GM19324 (cell line): ENCODE measurements around the gene SCD5.

ENCODE experiments used
- ATAC-seq: cut with Tn5 transposase; IDR thresholded peaks from one replicate; pipeline ENCODE4 v1.9.1; 2021; ENCODE audit warnings: mild to moderate bottlenecking, moderate library complexity; ENCODE audit not compliant: unreplicated experiment, low FRiP score

Gene SCD5

DNA sequence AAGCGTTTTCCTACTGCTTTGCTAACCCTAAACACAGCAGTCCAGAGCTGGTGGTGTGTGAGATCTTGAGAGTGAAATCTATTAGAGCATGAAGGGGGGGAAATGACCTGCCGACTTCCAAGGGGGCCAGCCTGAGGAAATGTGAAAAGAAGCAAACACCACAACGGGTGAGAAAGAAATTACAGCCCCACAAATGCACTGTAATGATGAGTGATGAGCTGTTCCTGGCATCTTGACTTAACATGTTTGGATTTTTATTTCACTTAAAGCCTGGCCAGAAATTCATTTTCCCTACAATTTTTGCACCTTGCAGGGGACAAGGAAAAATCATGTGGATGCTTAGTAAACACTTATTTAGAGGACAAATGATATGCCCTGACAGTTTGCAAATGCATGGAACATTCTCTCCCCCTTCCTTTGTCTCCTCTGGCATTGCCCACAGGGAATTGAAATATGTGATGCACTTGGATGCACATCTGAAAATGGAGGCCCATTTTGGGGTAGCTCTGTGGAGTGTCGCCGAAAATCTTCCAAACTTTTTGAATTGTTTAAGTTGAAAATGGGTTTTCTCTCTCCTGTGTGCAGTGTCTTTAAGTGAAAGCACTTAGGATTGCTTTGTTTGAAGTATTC lies 152.5 kb downstream of the SCD5 start:
- ATAC-seq: no peak

DNA sequence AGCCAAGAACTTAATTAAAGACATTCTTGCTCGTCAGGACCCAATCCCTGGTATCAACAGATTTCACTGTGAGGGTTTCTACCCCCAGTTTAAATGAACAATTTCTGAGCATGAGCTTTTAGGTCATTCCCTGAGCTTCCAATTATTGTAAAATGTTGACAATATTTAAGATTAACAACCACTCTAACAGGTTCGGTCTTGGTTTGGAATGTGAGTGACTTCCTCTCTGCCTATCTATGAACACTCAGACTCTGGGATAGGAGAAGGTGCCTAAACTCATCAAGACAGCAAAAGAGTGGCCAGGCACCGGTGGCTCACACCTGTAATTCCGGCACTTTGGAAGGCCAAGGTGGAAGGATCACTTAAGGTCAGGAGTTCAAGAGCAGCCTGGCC lies 153.9 kb downstream of the SCD5 start:
- no peak for ATAC-seq

DNA sequence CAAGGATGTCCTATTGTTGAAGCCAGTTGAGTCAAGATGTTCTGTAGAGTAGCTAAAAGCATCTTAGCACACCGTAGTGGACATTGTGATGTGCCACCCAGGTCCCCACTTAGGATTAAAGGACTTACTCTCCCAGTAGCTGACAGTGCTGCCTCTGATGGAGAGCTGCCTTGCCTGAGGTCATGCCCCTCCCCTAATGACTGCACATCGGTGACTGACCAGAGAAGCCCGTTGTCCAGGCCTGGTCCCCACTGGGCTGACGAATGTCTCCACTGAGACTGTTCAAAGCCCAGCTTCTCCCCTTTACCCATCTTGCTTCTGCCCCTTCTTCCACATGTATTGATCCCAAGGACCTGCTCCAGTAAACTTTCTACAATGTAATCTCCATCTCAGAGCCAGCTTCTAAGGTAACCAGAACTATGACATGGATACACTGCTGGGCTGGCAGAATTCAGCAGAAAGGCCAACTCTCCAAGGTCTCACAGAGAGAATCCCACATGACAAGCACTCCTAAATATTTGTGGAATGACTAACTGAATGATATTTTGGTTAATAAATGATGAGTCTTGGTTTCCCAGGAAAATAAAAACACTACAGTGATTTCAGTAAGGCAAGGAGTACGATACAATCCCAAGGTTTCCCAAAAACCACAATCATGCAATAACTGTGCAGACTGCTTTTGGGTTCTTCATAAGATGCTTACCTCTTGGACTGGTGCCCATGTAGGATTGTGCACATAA lies 154.4 kb downstream of the SCD5 start:
- no peak for ATAC-seq

DNA sequence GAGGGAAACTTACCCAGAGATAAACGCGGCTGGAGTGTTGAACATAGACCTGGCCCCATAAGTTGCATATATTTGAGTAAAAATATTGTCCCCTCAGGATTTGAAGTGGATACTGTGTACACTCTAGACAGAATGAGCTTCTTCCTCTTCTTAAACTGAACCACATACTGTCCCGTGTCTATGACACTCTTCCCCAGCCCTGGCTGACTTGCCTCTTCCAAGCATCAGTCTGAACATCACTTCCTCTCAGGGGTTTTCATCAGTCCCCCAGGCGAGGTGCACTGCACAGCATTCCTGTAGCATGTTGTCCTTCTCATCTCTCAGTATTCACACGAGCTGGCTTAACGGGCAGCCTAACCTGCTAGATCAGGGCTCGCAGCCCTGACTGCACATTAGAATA lies 156.3 kb downstream of the SCD5 start:
- ATAC-seq: no peak

DNA sequence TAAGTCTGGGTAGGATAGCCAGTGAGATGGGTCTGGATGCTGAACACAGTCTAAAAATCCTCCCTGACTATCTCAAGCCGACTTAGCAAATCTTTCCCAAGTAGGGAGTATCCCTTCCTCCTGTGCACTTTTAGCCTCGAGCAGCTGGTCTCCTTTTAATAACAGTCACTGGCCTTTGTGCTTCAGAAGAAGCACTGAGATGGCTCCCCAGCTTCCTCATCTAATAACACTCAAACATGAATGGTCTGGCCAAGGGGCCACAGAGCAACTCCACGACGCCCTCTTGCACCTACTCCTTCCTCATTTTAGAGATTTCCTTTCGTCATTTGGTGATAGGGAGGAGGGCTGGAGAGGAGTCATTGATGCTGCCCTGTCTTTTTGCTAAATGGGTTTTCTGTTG lies 158.1 kb downstream of the SCD5 start:
- no peak for ATAC-seq

DNA sequence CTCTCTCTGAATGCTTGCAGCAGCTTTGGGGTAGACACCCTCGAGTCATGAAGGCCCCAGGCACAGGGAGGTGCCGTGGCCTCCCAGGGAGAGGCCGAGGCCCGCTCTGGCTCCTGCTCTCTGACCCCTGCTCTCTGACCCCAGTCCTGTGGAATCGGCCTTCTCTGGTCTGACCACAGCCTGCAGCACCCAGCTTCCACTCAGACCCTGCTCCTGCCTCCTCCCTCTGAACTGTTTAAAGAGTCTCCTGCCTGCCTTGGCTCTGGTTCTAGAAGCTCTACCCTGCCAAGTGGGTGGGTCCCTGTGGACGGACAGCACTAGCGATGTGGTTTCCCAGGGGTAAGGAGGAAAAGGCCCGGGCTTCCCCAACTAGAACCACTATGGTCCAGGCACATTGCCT lies 158.6 kb downstream of the SCD5 start:
- no peak for ATAC-seq

DNA sequence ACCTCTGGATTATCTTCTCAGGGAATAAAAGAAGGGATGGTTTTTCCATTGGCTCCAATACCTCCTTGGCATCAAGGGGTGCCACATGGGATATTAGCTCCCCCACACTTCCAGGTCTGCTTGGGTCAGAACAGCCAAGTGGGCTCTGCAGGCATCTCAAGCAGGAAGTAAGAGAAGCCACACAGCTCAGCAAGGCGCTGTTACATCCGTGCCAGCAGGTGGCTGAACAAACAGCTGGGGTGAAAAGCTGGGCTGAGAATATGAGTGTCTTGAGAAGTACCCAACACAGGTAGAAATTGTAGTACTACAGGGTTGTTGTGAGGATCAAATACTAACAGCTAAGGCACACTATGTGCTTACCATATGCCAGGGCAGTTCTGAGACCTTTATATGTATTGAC lies 160.1 kb downstream of the SCD5 start:
- no peak for ATAC-seq

DNA sequence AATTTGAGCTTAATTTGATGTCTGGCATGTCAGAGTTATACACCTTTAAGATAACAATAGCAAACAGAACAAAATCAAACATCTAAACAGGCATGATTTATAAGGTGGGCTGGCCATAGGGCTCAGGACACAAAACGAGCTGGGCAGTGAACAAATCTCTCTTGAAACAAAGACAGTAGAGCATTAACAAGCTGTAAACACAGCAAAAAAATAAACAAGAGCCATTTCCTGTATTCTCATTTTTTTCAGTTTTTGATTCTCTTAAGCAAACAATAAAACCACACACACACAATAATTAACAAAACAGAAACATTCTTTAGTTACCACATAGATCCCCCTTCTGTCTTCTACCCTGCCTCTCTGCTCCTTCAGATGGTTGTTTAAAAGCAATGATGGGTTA lies 168.5 kb downstream of the SCD5 start:
- no peak for ATAC-seq

DNA sequence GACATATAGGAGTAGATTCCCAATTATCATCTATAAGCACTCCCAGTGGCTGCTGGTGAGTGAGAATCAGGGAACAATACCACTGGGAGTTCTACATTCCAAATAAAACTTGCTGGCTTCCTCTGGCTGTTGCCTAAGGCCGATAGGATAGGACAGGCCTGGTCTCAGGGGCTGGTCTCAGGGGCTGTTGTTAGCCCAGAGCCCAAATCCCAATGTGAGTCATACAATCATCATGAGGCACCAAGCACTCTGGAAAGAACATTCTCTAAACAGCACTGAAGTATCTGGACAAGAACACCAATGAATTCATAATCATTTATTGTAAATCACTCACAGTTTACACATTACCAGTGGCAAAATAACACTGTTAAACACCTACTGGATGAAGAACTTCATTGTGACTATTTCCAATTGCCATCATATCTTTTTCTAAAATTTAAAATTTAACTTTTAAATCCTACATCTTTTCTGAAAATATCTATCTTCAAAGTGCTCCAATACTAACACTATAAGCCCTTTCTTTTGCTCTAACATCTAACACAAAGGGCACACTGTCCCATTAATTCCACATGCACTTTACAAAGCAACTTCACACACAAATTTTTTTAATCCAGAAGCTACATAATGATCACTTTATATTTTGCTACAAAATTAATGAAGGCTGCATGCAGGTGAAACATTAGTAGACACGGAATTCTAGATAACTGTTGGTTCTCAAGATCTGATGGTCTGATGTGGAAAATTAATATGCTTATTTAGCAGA lies 169.2 kb downstream of the SCD5 start:
- ATAC-seq: no peak

DNA sequence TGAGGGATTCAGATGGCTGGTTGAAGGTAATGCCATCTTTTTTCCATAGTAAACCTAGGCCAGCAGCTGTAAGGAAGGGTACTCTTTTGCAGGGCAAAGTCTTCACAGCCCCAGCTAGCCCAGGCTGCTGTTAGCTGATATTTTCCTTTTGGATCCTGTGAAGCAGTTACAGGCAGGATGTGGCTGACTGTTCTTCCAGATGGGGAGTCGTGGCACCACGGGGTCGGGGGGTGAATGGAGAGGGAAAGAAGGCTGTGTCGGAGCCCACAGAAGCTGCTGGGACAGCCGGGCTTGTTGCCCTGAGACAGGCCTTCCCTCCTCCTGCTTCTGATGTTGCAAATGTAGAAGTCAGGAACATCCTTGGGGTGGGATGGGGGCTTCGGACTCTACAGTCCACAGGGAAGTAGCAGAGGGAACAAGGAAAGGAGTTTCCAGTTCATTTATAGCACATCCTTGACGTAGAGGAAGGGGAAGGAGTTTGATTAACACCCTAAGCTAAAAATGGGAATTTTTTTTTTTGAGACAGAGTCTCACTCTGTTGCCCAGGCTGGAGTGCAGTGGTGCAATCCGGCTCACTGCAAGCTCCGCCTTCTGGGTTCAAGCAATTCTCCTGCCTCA lies 172.2 kb downstream of the SCD5 start:
- no peak for ATAC-seq

DNA sequence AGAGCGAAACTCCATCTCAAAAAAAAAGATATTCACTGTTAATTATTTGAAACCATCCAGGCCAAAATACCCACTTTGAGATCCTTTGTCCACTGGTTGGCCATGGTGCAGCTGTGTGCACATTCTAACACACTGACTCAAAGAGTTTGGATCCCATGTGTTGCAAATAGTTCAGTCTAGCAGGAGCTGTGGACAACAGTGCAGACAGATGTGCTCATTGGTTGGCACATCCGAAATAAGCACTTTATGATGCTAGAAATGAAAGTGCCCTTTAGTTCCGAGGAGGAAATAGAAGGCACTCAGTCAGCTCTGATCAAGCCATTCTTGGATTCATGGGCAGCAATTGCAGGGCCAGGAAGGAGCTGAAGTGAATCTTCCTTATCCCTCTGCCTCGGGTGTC lies 173.8 kb downstream of the SCD5 start:
- ATAC-seq: no peak

DNA sequence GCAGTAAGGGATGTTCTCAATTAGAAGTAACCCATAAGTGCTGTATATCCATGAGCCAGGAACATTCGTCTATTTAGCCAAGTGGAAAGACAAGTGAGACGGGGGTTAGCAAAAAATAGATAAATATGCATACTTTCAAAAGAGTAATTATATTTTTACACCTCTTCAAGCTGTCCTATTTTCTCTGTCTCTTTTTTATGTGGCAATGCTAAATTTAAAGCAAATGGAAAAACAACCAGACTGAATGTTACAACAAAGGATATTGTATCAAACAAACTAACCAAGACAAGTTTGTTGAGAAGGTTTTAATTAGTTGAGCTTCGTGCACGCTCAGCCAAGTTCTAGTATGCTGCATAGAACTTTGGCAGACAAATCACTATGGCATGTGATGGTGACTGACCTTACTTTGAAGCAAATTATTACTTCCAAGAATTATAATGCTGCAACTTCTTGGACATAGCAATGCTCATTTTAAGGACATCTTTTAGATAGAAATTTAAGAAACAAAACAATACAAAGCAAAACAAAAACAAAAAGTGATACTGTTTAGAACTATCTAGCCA lies 175.4 kb downstream of the SCD5 start:
- no peak for ATAC-seq

DNA sequence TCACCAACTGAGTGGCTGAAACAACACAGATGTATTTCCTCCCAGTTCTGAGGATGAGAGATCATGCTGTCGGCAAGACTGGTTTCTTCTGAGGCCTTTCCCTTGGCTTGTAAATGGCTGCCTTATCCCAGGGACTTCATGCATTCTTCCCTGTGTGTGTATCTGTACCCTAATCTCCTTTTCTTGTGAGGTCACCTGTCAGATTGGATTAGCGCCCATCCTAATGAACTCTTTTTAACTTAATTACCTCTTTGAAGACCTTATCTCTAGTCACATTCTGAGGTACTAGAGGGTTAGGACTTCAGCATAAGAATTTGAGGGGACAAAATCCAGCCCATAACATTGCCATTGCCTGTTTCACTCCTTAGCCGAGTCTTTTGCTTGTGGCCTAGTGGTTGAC lies 177.3 kb downstream of the SCD5 start:
- no peak for ATAC-seq

DNA sequence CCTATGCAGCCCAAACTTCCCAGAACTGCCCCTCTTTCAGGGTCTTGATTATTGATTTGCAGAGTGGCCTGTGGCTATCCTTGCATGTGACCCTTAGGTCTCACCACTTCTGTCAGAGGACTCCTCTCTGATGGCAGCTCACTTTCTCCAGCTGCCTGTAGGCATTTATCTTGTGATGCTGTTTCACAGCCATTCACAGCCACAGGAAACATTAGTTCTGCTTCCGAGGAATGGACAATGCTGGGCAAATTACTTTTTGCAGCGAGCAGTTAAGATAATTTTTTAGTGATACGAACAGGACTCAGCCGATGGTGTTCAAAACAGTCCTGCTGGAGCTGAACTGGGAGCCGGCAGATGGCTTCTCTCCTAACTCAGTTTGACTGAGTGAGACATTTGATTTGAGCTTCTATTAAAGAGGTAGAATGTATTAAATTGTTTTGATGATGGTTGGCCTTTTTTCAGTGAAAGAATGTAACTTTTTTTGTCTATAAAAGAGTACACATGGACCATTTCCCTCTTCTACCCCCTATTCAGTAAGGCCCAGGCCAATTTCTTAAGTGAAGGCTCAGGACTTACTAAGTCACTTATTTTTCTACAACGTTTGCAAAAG lies 178.4 kb downstream of the SCD5 start:
- no peak for ATAC-seq

DNA sequence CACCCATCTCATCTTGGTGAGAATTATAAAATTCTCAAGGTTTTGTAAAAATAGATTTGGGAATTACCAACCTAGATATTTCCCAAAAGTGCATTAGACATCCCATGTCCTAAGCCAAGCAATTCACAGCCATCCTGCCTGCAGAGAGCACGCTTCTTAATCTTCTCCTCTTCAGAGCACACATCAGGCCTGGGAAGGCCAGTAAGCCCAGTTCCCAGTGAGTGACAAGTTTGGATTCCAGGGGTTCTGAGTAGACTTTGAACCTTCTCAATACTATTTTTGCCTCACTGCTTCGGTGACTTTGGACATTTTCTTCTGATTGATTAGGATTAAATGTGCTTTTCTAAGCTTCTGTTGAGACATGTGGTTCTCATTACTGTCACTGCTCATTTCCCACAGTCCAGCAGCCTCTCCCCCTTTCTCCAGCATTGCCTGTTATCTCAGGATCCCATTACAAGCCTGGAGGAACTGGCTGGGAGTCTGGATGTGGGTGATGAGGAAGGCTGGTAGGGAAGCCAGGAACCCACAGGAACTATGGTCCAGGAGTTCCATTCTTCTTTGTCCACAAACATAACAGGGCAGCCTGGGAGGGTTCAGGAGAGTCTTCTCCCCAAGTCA lies 180.4 kb downstream of the SCD5 start:
- ATAC-seq: no peak

DNA sequence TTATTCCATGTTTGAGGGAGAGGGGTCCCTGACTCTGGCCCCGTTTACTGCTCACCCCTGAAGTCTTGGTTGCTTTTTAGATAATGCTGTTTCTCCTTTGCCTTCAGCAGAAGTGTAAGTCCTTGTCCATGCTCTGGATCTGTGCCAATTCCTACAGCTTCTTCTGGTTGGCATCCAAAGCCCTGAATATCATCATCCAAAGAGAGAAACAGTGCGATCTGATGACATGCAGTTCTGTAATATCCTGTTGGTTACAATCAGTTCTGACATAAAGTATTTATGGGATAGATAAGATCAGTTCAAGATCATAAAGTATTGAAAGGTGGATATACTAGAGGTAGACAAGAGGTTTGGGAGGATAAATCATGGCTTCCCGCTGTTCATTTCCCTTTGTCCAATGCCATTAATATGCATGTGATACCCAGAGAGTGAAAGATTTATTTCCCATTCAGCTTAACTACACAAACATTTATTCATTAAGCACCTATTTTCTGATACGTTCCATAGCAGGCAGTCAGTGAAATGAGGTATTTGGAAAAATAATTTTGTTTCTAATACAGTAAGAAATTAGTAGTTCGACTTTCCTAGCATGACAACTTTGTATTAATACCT lies 183.7 kb downstream of the SCD5 start:
- no peak for ATAC-seq

DNA sequence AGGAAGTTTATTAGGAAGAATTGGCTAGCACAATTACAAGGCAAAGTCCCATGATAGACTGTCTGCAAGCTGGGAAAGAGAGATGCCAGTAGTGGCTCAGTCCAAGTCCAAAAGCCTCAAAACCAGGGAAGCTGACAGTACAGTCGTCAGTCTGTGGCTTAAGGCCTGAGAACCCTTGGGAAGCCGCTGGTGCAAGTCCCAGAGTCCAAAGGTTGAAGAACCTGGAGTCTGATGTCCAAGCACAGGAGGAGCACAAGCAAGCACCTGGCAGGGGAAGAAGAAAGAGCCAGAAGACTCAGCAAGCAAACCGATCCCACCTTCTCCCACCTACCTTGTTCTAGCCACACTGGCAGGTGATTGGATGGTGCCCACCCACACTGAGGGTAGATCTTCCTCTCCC lies 185.5 kb downstream of the SCD5 start:
- ATAC-seq: no peak

DNA sequence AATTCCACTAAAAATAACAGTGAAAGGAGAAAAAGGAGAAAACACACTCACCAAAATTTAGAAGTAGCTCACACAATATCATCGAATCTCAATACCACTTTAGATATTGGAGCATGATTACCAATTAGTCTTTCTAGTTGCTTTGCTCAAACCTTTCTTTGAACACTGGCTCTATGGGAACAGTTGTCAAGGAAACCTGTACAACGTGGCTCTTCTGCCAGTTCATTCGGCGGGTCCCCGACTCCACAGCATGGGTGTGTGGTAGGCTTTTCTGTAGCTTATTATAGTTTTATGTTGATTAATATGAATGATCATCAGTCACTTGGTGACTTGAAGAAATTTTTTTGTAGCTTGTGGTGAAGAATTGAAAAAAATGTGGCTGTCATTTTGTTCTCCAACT lies 186.6 kb downstream of the SCD5 start:
- no peak for ATAC-seq

DNA sequence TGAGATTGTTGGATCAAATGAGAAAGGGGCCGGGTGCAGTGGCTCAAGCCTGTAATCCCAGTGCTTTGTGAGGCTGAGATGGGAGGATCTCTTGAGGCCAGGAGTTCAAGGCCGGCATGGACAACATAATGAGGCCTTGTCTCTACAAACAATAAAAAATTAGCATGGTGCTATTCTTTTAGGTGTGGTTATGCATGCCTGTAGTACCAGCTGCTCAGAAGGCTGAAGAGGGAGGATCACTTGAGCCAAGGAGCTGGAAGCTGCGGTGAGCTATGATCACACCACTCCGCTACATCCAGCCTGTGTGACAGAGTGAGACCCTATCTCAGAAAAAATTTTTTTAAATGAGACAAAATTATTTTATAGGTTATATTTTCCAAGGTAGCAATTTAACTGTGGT lies 187.1 kb downstream of the SCD5 start:
- no peak for ATAC-seq

DNA sequence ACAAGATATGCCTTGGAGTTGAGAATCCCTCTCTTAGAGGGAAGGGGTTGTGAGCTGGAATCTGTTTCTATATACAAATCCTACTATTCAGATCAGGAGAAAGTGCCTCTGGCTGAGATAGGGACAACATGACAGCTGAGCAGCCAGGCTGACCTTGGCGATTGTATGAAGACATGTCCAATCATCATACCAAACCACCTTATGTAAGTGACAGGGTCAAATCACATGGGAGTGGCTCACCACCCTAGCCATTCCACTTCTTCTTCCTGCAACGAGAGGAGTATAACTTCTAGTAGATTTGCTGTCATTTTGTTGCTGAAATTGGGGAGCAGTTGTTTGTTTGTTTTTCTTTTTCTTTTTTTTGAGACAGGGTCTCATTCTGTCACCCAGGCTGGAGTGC lies 188.6 kb downstream of the SCD5 start:
- ATAC-seq: no peak
